GM12891 (cell line): ENCODE measurements around the gene LEFTY2. TPM values are rescaled to one million over a fixed set of nuclear protein-coding genes. Genes with fewer than 3 reads are reported as not detected.
"Not testable (repeated sequence)": the region's sequence is repeated elsewhere in the genome, so short reads cannot be mapped to it uniquely, and the experiment has no call there.

Source experiments
- DNase-seq: peaks from one replicate; pipeline ENCODE4 v3.0.0; 2011; ENCODE audit warnings: low spot score; ENCODE audit not compliant: insufficient read length
- FAIRE-seq: peaks from 2 replicates; lab custom pipeline; 2011; peaks lifted over from hg19 to GRCh38; lab: Jason Lieb, UNC
- PAX5 ChIP-seq: IDR thresholded peaks from 2 replicates; pipeline ENCODE4 v1.6.1; 2011; ENCODE audit warnings: low read length, moderate library complexity, mild to moderate bottlenecking; ENCODE audit not compliant: insufficient read depth, severe bottlenecking
- POLR2A ChIP-seq: IDR thresholded peaks from 2 replicates; pipeline ENCODE4 v1.6.1; 2011; ENCODE audit warnings: low read depth, low read length, control low read depth
- POLR2AphosphoS5 ChIP-seq: IDR thresholded peaks from 2 replicates; pipeline ENCODE4 v1.6.1; 2011; ENCODE audit warnings: low read depth, low read length, control low read depth
- POU2F2 ChIP-seq: IDR thresholded peaks from 2 replicates; pipeline ENCODE4 v1.6.1; 2011; ENCODE audit warnings: low read depth, mild to moderate bottlenecking, control low read depth, low read length, moderate library complexity
- SPI1 ChIP-seq: IDR thresholded peaks from 2 replicates; pipeline ENCODE4 v1.6.1; 2011; ENCODE audit warnings: low read depth, low read length, control low read depth
- TAF1 ChIP-seq: IDR thresholded peaks from 2 replicates; pipeline ENCODE4 v1.6.1; 2011; ENCODE audit warnings: low read depth, low read length, control low read depth
- polyA plus RNA-seq: library from polyadenylated mRNA; unstranded; fragments of >200 nt; gene quantifications from one replicate; pipeline ENCODE4 v1.2.1, GENCODE V29; 2012; ENCODE audit warnings: low read depth, missing spikeins, inconsistent platforms; ENCODE audit not compliant: missing spikeins

The LEFTY2 gene, protein sequence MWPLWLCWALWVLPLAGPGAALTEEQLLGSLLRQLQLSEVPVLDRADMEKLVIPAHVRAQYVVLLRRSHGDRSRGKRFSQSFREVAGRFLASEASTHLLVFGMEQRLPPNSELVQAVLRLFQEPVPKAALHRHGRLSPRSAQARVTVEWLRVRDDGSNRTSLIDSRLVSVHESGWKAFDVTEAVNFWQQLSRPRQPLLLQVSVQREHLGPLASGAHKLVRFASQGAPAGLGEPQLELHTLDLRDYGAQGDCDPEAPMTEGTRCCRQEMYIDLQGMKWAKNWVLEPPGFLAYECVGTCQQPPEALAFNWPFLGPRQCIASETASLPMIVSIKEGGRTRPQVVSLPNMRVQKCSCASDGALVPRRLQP
- polyA plus RNA-seq = not detected

GRCh38 chr1:225941187-225941941, at the start of gene LEFTY2:
LEFTY2 (minus strand) TSS chr1:225941220; CDS start chr1:225941140, 80 bp downstream.
- DNase-seq (no peak), FAIRE-seq (no peak)
- TF ChIP-seq PAX5 (no peak), TAF1 (no peak)

GRCh38 chr1:225987491-225988316, 46.7 kb upstream of the LEFTY2 start:
- FAIRE-seq (peak; percentile 56), DNase-seq (no peak)
- TF ChIP-seq SPI1 (no peak), POLR2AphosphoS5 (no peak), PAX5 (no peak)

- DNase-seq = no peak
- FAIRE-seq = no peak
- TF ChIP-seq PAX5 (no peak), POU2F2 (no peak)
Measured at GRCh38 chr1:225981714-225982113, 40.7 kb upstream of the LEFTY2 start.

GRCh38 chr1:225980005-225980836, 39.2 kb upstream of the LEFTY2 start:
- no peak for FAIRE-seq
- TF ChIP-seq POLR2AphosphoS5 = no peak
- TF ChIP-seq POLR2A = no peak
- DNase-seq = no peak

DNA sequence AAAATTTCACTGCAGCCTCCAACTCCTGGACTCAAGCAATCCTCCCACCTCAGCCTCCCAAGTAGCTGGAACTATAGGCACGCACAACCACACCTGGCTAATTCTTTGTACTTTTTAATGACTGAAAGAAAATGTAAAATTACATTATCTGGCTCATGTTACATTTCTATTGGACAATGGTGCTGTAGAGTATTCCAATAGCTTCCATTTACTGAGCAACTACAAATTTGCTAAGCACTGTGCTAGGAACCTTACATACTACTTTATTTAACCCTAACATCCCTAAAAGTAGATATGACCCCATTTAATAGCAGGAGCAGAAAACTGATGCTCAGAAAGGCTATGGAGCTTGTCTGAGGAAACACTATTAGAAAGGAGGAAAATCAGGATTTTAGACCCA, 38.4 kb upstream of the LEFTY2 start:
- TF ChIP-seq PAX5 (no peak), POLR2A (no peak), SPI1 (no peak), POLR2AphosphoS5 (no peak), TAF1 (no peak), POU2F2 (no peak)
- FAIRE-seq (no peak), DNase-seq (no peak)

DNA sequence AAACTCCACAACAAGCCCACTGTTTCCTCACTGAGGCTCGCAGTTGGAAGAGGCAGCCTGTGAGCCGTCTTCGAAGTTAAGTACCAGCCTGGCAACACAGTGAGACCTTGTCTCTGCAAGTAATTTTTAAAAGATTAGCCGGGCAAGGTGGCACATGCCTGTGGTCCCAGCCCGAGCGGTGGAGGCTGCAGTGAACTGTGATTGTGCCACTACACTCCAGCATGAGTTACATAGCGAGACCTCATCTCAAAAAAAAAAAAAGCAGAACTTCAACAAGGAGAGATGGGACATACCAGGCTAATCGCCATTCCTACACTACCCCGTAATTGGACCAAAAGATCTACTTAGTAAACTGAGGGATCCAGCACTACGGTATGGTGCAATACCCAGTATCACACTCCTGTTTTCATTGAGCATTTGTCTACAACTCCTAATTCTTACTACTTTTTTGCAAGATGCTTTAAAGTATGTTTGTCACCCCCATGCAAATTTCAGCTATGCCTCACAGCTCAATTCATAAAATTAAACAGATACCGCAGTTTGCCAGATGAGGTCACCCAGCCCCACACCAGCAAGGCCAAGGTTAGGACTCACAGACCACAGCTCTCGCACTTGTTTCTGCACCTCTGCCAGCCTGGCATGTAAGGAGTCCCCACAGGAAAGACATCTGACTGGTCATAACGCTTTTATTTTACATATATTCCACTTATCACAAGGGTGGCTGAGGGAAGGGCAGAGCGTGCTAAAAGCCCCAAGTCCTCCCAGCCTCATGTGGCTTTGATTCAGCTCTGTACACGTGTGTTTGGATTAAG, 37.1 kb upstream of the LEFTY2 start:
- DNase-seq = peak; percentile 46
- FAIRE-seq = peak; percentile 82
- TF ChIP-seq POLR2A = no peak
- TF ChIP-seq PAX5 = no peak
- no peak; the same call in 1 of the 2 replicates for TF ChIP-seq POU2F2
- TF ChIP-seq POLR2AphosphoS5 = no peak; the same call in 1 of the 2 replicates
- TF ChIP-seq TAF1 = no peak

DNA sequence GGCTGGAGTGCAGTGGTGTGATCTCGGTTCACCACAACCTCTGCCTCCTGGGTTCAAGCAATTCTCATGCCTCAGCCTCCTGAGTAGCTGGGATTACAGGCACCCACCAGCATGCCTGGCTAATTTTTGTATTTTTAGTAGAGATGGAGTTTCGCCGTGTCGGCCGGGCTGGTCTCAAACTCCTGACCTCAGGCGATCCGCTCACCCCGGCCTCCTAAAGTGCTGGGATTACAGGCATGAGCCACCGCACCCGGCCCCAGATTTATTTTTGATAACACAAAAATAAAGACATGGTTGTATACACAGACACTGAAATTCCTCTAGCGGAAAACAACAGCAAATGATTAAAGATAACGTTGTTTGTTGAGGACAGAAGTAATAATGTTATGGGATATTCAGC, 34.1 kb upstream of the LEFTY2 start:
- DNase-seq, FAIRE-seq: not testable (repeated sequence)

DNA sequence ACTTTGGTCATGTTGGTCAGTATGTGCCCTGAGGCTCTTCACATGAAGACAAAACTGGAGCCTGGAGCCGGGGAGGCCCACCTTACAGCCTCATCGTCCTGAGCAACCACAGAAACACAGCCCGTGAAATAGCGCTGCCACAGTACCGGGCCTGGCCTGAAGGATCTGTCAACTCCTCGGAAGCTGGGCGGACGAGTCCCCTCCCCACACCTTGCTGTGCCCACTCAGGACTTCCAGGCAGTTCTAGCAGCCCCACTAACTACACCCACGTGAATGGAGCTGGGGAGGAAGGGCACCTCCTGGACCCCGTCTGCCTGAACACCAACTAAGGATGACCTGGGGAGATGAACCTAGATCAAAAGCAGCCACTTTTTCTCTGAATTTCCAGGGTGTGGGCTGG, 33.4 kb upstream of the LEFTY2 start:
- no peak for FAIRE-seq
- TF ChIP-seq POLR2A (no peak), POU2F2 (no peak)
- no peak for DNase-seq

- DNase-seq = no peak
- no peak for TF ChIP-seq PAX5
- no peak for TF ChIP-seq TAF1
- no peak for TF ChIP-seq POLR2AphosphoS5
- no peak for TF ChIP-seq SPI1
- TF ChIP-seq POLR2A = no peak
- TF ChIP-seq POU2F2 = no peak
- FAIRE-seq = peak; percentile 43
Measured at GRCh38 chr1:225973158-225973557, 32.1 kb upstream of the LEFTY2 start.
